ENCODE results near the gene RFK.

DNA sequence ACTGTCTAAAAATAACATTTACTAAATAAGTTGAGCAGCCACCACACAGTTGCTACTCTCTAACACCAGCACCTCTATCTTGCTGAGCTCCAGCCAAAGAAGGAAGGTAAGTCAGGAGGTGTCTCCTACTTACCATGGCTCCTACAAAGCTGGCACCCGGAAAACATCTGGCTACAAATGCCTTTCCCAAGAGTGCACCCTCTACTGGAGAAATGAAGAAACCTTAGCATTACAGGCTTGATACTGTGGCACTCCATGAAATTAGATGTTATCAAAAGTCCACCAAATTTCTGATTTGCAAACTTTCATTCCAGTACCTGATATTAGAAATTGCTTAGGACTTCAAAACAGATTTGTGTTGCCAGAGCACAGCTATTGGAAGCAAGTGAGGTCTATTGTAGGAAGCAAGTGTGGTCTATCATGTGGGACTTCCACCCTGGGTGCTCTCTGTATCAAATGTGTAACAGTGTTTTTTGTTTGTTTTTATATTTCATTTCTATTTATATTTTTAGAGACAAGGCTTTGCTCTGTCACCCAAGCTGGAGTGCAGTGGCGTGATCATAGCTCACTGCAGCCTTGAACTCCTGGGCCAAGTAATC, 25.7 kb upstream of the RFK start:
- TF ChIP-seq JUND (IDR thresholded peaks at IDR 0.05) (no peak), SP1 (IDR thresholded peaks at IDR 0.05; ENCODE audit: low read depth) (no peak)

Measured in HCT116 (cell line).